Measurements from ENCODE around the gene RBBP5.

DNA sequence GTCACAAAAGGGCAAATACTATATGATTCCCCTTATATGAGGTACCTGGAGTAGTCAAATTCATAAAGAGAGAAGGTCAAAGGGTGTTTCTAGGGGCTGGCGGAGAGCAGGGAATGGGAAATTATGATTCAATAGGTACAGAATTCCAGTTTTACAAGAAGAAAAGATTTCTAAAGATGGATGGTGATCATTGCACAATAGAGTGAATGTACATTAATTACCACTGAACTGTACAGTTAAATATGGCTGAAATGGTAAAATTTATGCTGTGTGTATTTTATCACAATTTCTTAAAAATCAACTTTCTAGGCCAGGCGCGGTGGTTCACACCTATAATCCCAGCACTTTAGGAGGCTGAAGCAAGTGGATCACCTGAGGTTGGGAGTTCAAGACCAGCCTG is 19.4 kb downstream of the RBBP5 start:
- TF ChIP-seq ZNF274 (IDR thresholded peaks at IDR 0.05; ENCODE audit: low read depth, low read length), result no peak
- no peak for TF ChIP-seq REST (IDR thresholded peaks at IDR 0.05; ENCODE audit: low read depth)
- no peak for TF ChIP-seq EZH2phosphoT487 (IDR thresholded peaks at IDR 0.05; ENCODE audit: borderline replicate concordance)
- no peak for TF ChIP-seq EZH2 (IDR thresholded peaks at IDR 0.05)
- no peak for TF ChIP-seq CEBPB (IDR thresholded peaks at IDR 0.05; ENCODE audit: low read depth)
- TF ChIP-seq CTCF (IDR thresholded peaks at IDR 0.05 in 2 of 3, conservative IDR thresholded peaks at IDR 0.05 in 1 of 3; ENCODE audit: borderline replicate concordance in 1 of 3, insufficient read depth in 1 of 3, low read depth in 2 of 3, low read length in 2 of 3), result no peak
- TF ChIP-seq POLR2AphosphoS5 (IDR thresholded peaks at IDR 0.05; ENCODE audit: low read depth, low read length), result no peak
- TF ChIP-seq JUND (IDR thresholded peaks at IDR 0.05), result no peak
- no peak for TF ChIP-seq ELF1 (IDR thresholded peaks at IDR 0.05; ENCODE audit: borderline replicate concordance, low read depth)
- TF ChIP-seq TCF7L2 (IDR thresholded peaks at IDR 0.05; ENCODE audit: borderline replicate concordance, extremely low read depth, insufficient read depth, insufficient read length), result no peak

Data from HCT116 (cell line).